Neutrophil (primary cell): ENCODE data around the gene AOC3.
A peak's percentile ranks its signal among the peaks of the same experiment; 100 is the strongest.

ENCODE experiments used
- H3K27ac ChIP-seq: fragments of 200-600 bp; sonication (generic); 2 replicates; pipeline ENCODE4 v1.5.1; 2016; ENCODE audit warnings: mild to moderate bottlenecking, moderate library complexity
- H3K27me3 ChIP-seq: fragments of 200-600 bp; sonication (generic); 2 replicates; pipeline ENCODE4 v1.6.0; 2016; ENCODE audit warnings: mild to moderate bottlenecking
- H3K36me3 ChIP-seq: fragments of 200-600 bp; sonication (generic); 2 replicates; pipeline ENCODE4 v1.5.1; 2017
- H3K4me1 ChIP-seq, 2 experiments: fragments of 200-600 bp in 1 of 2; sonication (generic) in 1 of 2; 1 replicate in 1 of 2; 2 replicates in 1 of 2; pipeline versions ENCODE4 v1.5.1 to v1.6.1; 2013 to 2016; ENCODE audit warnings: low read depth in 1 of 2, low read length in 1 of 2, mild to moderate bottlenecking in 1 of 2, moderate library complexity in 1 of 2; ENCODE audit not compliant: control insufficient read depth in 1 of 2, insufficient read depth in 1 of 2
- H3K4me3 ChIP-seq, 2 experiments: fragments of 200-600 bp in 1 of 2; sonication (generic) in 1 of 2; 1 replicate in 1 of 2; 2 replicates in 1 of 2; pipeline ENCODE4 v1.5.1; 2013 to 2016; ENCODE audit warnings: low read depth in 1 of 2, low read length in 1 of 2, mild to moderate bottlenecking in 1 of 2, moderate library complexity in 1 of 2
- H3K9me3 ChIP-seq: fragments of 200-600 bp; sonication (generic); 2 replicates; pipeline ENCODE4 v1.5.1; 2016
- TF ChIP-seq, protein P1 (sequence below): fragments of 200-600 bp; sonication (generic); IDR thresholded peaks from 2 replicates; pipeline ENCODE4 v1.5.1; 2016; ENCODE audit warnings: antibody characterized with exemption

The AOC3 gene

DNA sequence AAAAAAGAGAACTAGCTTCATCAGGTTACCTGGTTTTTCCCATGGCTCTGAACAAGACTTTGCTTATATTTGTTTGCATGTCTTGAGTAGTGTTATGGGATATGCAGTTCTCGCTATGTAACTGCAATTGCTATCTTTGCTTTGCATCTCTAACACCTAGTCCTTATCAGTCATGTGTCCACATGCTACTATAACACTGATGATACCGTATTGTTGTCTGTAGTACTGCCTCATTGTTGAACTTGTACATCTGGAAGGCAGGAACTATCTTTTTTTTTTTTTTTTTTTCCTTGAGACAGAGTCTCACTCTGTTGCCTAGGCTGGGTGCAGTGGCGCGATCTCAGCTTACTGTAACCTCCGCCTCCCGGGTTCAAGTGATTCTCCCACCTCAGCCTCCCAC is 15.3 kb upstream of the AOC3 start:
- TF ChIP-seq, protein P1, sequence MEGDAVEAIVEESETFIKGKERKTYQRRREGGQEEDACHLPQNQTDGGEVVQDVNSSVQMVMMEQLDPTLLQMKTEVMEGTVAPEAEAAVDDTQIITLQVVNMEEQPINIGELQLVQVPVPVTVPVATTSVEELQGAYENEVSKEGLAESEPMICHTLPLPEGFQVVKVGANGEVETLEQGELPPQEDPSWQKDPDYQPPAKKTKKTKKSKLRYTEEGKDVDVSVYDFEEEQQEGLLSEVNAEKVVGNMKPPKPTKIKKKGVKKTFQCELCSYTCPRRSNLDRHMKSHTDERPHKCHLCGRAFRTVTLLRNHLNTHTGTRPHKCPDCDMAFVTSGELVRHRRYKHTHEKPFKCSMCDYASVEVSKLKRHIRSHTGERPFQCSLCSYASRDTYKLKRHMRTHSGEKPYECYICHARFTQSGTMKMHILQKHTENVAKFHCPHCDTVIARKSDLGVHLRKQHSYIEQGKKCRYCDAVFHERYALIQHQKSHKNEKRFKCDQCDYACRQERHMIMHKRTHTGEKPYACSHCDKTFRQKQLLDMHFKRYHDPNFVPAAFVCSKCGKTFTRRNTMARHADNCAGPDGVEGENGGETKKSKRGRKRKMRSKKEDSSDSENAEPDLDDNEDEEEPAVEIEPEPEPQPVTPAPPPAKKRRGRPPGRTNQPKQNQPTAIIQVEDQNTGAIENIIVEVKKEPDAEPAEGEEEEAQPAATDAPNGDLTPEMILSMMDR: no peak
- Histone ChIP-seq H3K9me3 (no peaks in the 10 kb centered on the region), H3K27ac (peak overlapping the region; percentile 94), H3K4me3 (peak overlapping the region in 1 of 2 experiments; percentile 15), H3K4me1 (peaks cover 44 to 49% of the 10 kb centered on the region in 2 experiments), H3K36me3 (peaks cover 48% of the 10 kb centered on the region), H3K27me3 (no peaks in the 10 kb centered on the region)

DNA sequence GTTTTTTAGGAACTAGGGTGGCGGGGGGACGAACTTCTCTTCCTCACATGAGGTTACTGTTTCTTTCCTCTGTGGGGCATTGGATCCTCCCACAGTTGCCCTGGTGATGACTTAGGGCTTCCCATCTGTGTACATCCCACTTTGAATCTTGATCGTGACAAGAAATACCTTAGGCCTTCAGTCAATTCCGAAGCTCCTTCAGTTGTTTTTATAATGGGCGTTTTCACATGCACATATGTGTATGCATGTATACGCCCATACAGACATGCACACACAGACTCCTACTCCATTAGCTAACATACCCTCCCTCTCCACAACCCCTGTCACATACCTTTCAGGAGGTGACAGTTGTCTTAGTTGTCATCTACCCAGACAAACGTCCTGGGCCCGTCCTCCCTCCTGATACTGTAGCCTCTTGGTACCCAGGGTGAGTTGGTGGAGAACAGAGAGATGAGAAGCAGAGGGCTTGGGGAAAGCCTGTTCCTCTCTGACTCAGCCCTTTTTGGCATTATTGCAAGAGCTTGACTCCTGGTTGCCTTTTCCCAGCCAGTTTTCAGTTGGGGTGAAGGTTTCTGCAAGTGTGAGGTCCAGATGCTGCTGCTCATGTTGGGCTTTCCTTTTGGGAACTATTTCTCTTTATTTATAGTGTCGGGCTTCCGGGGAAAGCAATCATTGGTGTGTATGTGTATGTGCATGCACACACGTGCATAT is 8.9 kb upstream of the AOC3 start:
- no peaks in the 10 kb centered on the region for H3K27me3 ChIP-seq
- H3K9me3 ChIP-seq: no peaks in the 10 kb centered on the region
- H3K4me3 ChIP-seq: peak overlapping the region; percentile 26 to 45
- peak overlapping the region; percentile 94 for H3K27ac ChIP-seq
- TF ChIP-seq, protein P1: no peak
- H3K4me1 ChIP-seq: peaks cover 62% of the 10 kb centered on the region in 2 experiments
- peaks cover 87% of the 10 kb centered on the region for H3K36me3 ChIP-seq

DNA sequence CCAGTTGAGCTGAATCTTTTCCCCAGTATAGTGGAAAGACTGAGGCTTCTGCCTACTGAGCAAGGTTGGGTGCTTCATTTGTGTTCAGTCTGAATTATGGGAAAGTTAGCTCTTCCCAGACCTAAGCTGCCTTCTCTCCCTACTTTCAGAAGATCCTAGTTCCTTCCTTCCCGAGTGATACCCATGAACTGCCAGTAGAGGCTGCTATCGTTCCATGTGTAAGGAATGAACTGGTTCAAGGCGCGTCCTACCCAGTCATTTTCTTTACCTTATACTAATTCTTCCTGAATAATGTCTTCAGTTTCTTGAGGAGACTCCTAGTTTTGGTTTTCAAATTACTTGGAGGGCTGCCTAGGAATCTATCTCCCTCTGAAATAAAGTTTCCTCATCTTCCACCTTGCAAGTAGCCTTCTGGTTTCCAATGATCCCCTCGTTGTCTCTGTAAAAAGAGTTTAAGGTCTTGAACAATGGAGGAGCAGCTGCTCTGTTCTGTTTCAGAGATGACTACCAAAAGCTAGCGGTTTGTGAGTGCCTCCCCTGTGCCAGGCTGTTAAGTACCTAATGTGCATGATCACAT is 7.6 kb upstream of the AOC3 start:
- H3K4me3 ChIP-seq: no peak overlapping the region
- TF ChIP-seq, protein P1: peak; percentile 73
- peaks cover 74% of the 10 kb centered on the region for H3K36me3 ChIP-seq
- no peaks in the 10 kb centered on the region for H3K9me3 ChIP-seq
- peak overlapping the region; percentile 94 for H3K27ac ChIP-seq
- peaks cover 68% of the 10 kb centered on the region in 2 experiments for H3K4me1 ChIP-seq
- H3K27me3 ChIP-seq: no peaks in the 10 kb centered on the region

DNA sequence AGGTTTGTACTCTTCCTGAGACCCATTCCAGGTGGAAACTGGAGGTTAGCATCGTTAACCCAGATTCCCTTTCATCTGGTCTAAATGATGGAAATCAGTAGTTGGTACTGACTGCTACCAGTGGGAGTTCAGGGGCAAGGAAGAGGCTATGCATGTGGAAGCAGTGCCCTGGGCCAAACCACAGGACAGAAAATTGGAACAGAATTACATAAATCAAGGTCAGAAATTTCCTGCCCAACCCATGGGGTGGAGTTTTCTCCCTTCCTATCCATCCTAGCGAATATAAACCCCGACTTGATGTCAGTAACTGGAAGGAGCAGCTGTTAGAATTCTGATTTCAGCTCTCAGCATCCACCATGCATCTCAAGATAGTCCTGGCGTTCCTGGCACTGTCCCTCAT is 6.7 kb upstream of the AOC3 start, which contains the start of gene AOC2:
TSS of gene AOC2 (plus strand) at position 310 of the 400 bp plus-strand sequence. CDS start at position 357, 47 bp downstream.
- Histone ChIP-seq H3K9me3 (no peaks in the 10 kb centered on the region), H3K4me3 (no peak within 1 kb of the TSS), H3K36me3 (peaks cover 66% of the 10 kb centered on the region), H3K4me1 (peaks cover 68% of the 10 kb centered on the region in 2 experiments), H3K27ac (peak within 1 kb of the TSS; percentile 94), H3K27me3 (no peaks in the 10 kb centered on the region)
- TF ChIP-seq, protein P1: no peak

DNA sequence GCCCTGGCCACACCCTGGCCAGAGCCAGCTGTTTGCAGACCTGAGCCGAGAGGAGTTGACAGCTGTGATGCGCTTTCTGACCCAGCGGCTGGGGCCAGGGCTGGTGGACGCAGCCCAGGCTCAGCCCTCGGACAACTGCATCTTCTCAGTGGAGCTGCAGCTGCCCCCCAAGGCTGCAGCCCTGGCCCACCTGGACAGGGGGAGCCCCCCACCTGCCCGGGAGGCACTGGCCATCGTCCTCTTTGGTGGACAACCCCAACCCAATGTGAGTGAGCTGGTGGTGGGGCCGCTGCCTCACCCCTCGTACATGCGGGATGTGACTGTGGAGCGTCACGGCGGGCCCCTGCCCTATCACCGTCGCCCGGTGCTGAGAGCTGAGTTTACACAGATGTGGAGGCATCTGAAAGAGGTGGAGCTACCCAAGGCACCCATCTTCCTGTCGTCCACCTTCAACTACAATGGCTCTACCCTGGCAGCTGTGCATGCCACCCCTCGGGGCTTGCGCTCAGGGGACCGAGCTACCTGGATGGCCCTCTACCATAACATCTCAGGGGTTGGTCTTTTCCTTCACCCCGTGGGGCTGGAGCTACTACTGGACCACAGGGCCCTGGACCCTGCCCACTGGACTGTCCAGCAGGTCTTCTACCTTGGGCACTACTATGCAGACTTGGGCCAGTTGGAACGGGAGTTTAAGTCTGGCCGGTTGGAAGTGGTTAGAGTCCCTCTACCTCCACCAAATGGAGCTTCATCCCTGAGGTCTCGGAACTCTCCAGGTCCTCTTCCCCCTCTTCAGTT is 6.0 kb upstream of the AOC3 start:
- Histone ChIP-seq H3K36me3 (peaks cover 59% of the 10 kb centered on the region), H3K27me3 (no peaks in the 10 kb centered on the region), H3K4me1 (peaks cover 68% of the 10 kb centered on the region in 2 experiments), H3K27ac (peak overlapping the region; percentile 94), H3K9me3 (no peaks in the 10 kb centered on the region), H3K4me3 (no peak overlapping the region)
- TF ChIP-seq, protein P1: no peak
